SJCRH30 (cell line): Measurements from ENCODE around the gene OR4E2. TPM values are rescaled to one million over a fixed set of nuclear protein-coding genes. Genes with fewer than 3 reads are reported as not detected.
"Not testable (repeated sequence)": the region's sequence is repeated elsewhere in the genome, so short reads cannot be mapped to it uniquely, and the experiment has no call there.

Experiments
- DNase-seq, 2 experiments: peaks; one replicate each; pipeline ENCODE4 v3.0.0-alpha.2; 2015 to 2020
- H3K27ac ChIP-seq: fragments of 250-450 bp; sonication (Bioruptor Pico); 2 replicates; pipeline ENCODE4 v1.5.1; 2020; ENCODE audit warnings: mild to moderate bottlenecking, moderate library complexity
- H3K27me3 ChIP-seq: fragments of 250-450 bp; sonication (Bioruptor Pico); 2 replicates; pipeline ENCODE4 v1.5.1; 2020; ENCODE audit warnings: mild to moderate bottlenecking, moderate library complexity
- H3K36me3 ChIP-seq: fragments of 250-450 bp; sonication (Bioruptor Pico); 2 replicates; pipeline ENCODE4 v1.5.1; 2020; ENCODE audit warnings: mild to moderate bottlenecking, moderate library complexity
- H3K4me1 ChIP-seq: fragments of 250-450 bp; sonication (Bioruptor Pico); 2 replicates; pipeline ENCODE4 v1.5.1; 2020; ENCODE audit warnings: mild to moderate bottlenecking, moderate library complexity
- H3K4me3 ChIP-seq: fragments of 250-450 bp; sonication (Bioruptor Pico); 2 replicates; pipeline ENCODE4 v1.5.1; 2020; ENCODE audit warnings: mild to moderate bottlenecking, moderate library complexity
- H3K9me3 ChIP-seq: fragments of 250-450 bp; sonication (Bioruptor Pico); replicated peaks from 2 replicates; pipeline ENCODE4 v1.5.1; 2020; ENCODE audit warnings: mild to moderate bottlenecking, moderate library complexity
- total RNA-seq: library from RNA; depleted of rRNA; stranded (reverse); fragments of >200 nt; shearing (Covaris generic); gene quantifications from 2 replicates; pipeline ENCODE4 v1.2.3, GENCODE V29; 2014; rRNA removed

OR4E2 gene
- total RNA-seq = not detected in 2 replicates

GRCh38 chr14:21653331-21653885 is at the start of gene OR4E2:
Gene OR4E2 (plus strand): TSS chr14:21653835. CDS start chr14:21665083, 11,248 bp downstream.
- DNase-seq = no peak
- Histone ChIP-seq H3K9me3 (no peaks in the 10 kb centered on the region), H3K27me3 (no peaks in the 10 kb centered on the region), H3K27ac (no peak within 1 kb of the TSS), H3K4me1 (no peaks in the 10 kb centered on the region), H3K36me3 (no peaks in the 10 kb centered on the region), H3K4me3 (no peak within 1 kb of the TSS)

GRCh38 chr14:21612324-21612723 is 41.3 kb upstream of the OR4E2 start:
- Histone ChIP-seq H3K27ac (no peak overlapping the region), H3K4me1 (no peaks in the 10 kb centered on the region), H3K4me3 (no peak overlapping the region), H3K9me3 (no peaks in the 10 kb centered on the region), H3K27me3 (0 out of 2 replicates have a peak, but pooled peaks cover 6% of the 10 kb centered on the region), H3K36me3 (no peaks in the 10 kb centered on the region)
- no peak for DNase-seq

GRCh38 chr14:21614240-21614639 is 39.4 kb upstream of the OR4E2 start:
- Histone ChIP-seq H3K36me3 (no peaks in the 10 kb centered on the region), H3K27ac (no peak overlapping the region), H3K4me3 (no peak overlapping the region), H3K27me3 (0 out of 2 replicates have a peak, but pooled peaks cover 6% of the 10 kb centered on the region), H3K4me1 (no peaks in the 10 kb centered on the region), H3K9me3 (no peaks in the 10 kb centered on the region)
- no peak for DNase-seq

- no peaks in the 10 kb centered on the region for H3K36me3 ChIP-seq
- no peaks in the 10 kb centered on the region for H3K9me3 ChIP-seq
- H3K27me3 ChIP-seq = 0 out of 2 replicates have a peak, but pooled peaks cover 5% of the 10 kb centered on the region
- no peaks in the 10 kb centered on the region for H3K4me1 ChIP-seq
- H3K4me3 ChIP-seq = no peak overlapping the region
- H3K27ac ChIP-seq = no peak overlapping the region
- no peak for DNase-seq
Observed at GRCh38 chr14:21617614-21618013, 36.0 kb upstream of the OR4E2 start.

- no peaks in the 10 kb centered on the region for H3K27me3 ChIP-seq
- DNase-seq = no peak
- no peak overlapping the region for H3K4me3 ChIP-seq
Observed at GRCh38 chr14:21626491-21627230, 27.0 kb upstream of the OR4E2 start.

GRCh38 chr14:21630503-21630902 is 23.1 kb upstream of the OR4E2 start:
- H3K36me3 ChIP-seq, DNase-seq, H3K4me3 ChIP-seq, H3K9me3 ChIP-seq, H3K27me3 ChIP-seq, H3K27ac ChIP-seq, H3K4me1 ChIP-seq: not testable (repeated sequence)

More at GRCh38 chr14:21626491-21627230, 27.0 kb upstream of the OR4E2 start:
- no peaks in the 10 kb centered on the region for H3K36me3 ChIP-seq
- no peak overlapping the region for H3K27ac ChIP-seq
- no peaks in the 10 kb centered on the region for H3K9me3 ChIP-seq
- H3K4me1 ChIP-seq = no peaks in the 10 kb centered on the region

- no peaks in the 10 kb centered on the region for H3K36me3 ChIP-seq
- DNase-seq = no peak
- no peaks in the 10 kb centered on the region for H3K9me3 ChIP-seq
- H3K27ac ChIP-seq = no peak overlapping the region
- H3K27me3 ChIP-seq = no peaks in the 10 kb centered on the region
- H3K4me1 ChIP-seq = no peaks in the 10 kb centered on the region
- no peak overlapping the region for H3K4me3 ChIP-seq
Observed at GRCh38 chr14:21631084-21631483, 22.6 kb upstream of the OR4E2 start.

- Histone ChIP-seq H3K4me1 (no peaks in the 10 kb centered on the region), H3K27me3 (no peaks in the 10 kb centered on the region), H3K27ac (no peak within 1 kb of the TSS), H3K4me3 (no peak within 1 kb of the TSS), H3K36me3 (no peaks in the 10 kb centered on the region), H3K9me3 (no peaks in the 10 kb centered on the region)
- no peak for DNase-seq
Observed at GRCh38 chr14:21634840-21635239, 18.8 kb upstream of the OR4E2 start, which contains the start of gene OR10G2. Gene OR10G2 (minus strand): TSS chr14:21634940. CDS start chr14:21634842, 98 bp downstream.

- Histone ChIP-seq H3K36me3 (no peaks in the 10 kb centered on the region), H3K27me3 (no peaks in the 10 kb centered on the region), H3K27ac (no peak overlapping the region), H3K4me3 (no peak overlapping the region), H3K9me3 (no peaks in the 10 kb centered on the region), H3K4me1 (no peaks in the 10 kb centered on the region)
- DNase-seq = no peak
Observed at GRCh38 chr14:21642683-21643082, 11.0 kb upstream of the OR4E2 start.

- Histone ChIP-seq H3K9me3 (no peaks in the 10 kb centered on the region), H3K27me3 (no peaks in the 10 kb centered on the region), H3K4me3 (no peak overlapping the region), H3K4me1 (no peaks in the 10 kb centered on the region), H3K36me3 (no peaks in the 10 kb centered on the region), H3K27ac (no peak overlapping the region)
- DNase-seq = no peak
Observed at GRCh38 chr14:21643407-21643806, 10.2 kb upstream of the OR4E2 start.

- H3K9me3 ChIP-seq = no peaks in the 10 kb centered on the region
- H3K4me1 ChIP-seq = no peaks in the 10 kb centered on the region
- no peak for DNase-seq
- no peak overlapping the region for H3K4me3 ChIP-seq
- H3K27ac ChIP-seq = no peak overlapping the region
- H3K36me3 ChIP-seq = no peaks in the 10 kb centered on the region
- H3K27me3 ChIP-seq = no peaks in the 10 kb centered on the region
Observed at GRCh38 chr14:21647380-21647779, 6.3 kb upstream of the OR4E2 start.

GRCh38 chr14:21652209-21652808 is 1.3 kb upstream of the OR4E2 start:
- Histone ChIP-seq H3K27me3 (no peaks in the 10 kb centered on the region), H3K4me3 (no peak overlapping the region), H3K4me1 (no peaks in the 10 kb centered on the region), H3K36me3 (no peaks in the 10 kb centered on the region), H3K9me3 (no peaks in the 10 kb centered on the region), H3K27ac (no peak overlapping the region)
- DNase-seq = no peak

- Histone ChIP-seq H3K27me3 (no peaks in the 10 kb centered on the region), H3K9me3 (no peaks in the 10 kb centered on the region), H3K27ac (no peak overlapping the region), H3K36me3 (no peaks in the 10 kb centered on the region), H3K4me3 (no peak overlapping the region), H3K4me1 (no peaks in the 10 kb centered on the region)
- no peak for DNase-seq
Observed at GRCh38 chr14:21654215-21654614, 580 bp downstream of the OR4E2 start.

- DNase-seq = no peak
- Histone ChIP-seq H3K27ac (no peak overlapping the region), H3K4me3 (no peak overlapping the region), H3K36me3 (no peaks in the 10 kb centered on the region), H3K9me3 (no peaks in the 10 kb centered on the region), H3K27me3 (no peaks in the 10 kb centered on the region), H3K4me1 (no peaks in the 10 kb centered on the region)
Observed at GRCh38 chr14:21656980-21657379, 3.3 kb downstream of the OR4E2 start.

- Histone ChIP-seq H3K36me3 (no peaks in the 10 kb centered on the region), H3K27ac (no peak overlapping the region), H3K4me1 (no peaks in the 10 kb centered on the region), H3K9me3 (no peaks in the 10 kb centered on the region), H3K4me3 (no peak overlapping the region), H3K27me3 (no peaks in the 10 kb centered on the region)
- DNase-seq = no peak
Observed at GRCh38 chr14:21668377-21668776, 14.7 kb downstream of the OR4E2 start.
